Cerebellar cortex (tissue), 1 donor: ENCODE measurements around the gene JPH3.

Source experiments
- DNase-seq: peaks from one replicate; pipeline ENCODE4 v3.0.0-alpha.2; 2015; ENCODE audit warnings: low spot score

JPH3 gene

GRCh38 chr16:87602001-87602775 lies at the start of gene JPH3:
Gene JPH3, plus strand, starts transcription at chr16:87602508. Its CDS starts 639 bp downstream, at chr16:87603147.
- peak; percentile 49 for DNase-seq

- DNase-seq: no peak
Observed at GRCh38 chr16:87552772-87553573, 49.3 kb upstream of the JPH3 start.

- no peak for DNase-seq
Observed at GRCh38 chr16:87554754-87555427, 47.4 kb upstream of the JPH3 start.

GRCh38 chr16:87555647-87556046 lies 46.7 kb upstream of the JPH3 start:
- no peak for DNase-seq

- no peak for DNase-seq
Observed at GRCh38 chr16:87556941-87557459, 45.3 kb upstream of the JPH3 start.

GRCh38 chr16:87558682-87559081 lies 43.6 kb upstream of the JPH3 start:
- DNase-seq: no peak

GRCh38 chr16:87559945-87560344 lies 42.4 kb upstream of the JPH3 start:
- DNase-seq: no peak

- peak; percentile 82 for DNase-seq
Observed at GRCh38 chr16:87560428-87561199, 41.7 kb upstream of the JPH3 start.

GRCh38 chr16:87561200-87562105 lies 40.9 kb upstream of the JPH3 start:
- peak; percentile 83 for DNase-seq

- peak; percentile 92 for DNase-seq
Observed at GRCh38 chr16:87562201-87562600, 40.1 kb upstream of the JPH3 start.

- DNase-seq: no peak
Observed at GRCh38 chr16:87563022-87563421, 39.3 kb upstream of the JPH3 start.

GRCh38 chr16:87563714-87564523 lies 38.4 kb upstream of the JPH3 start:
- no peak for DNase-seq

GRCh38 chr16:87564524-87564778 lies 37.9 kb upstream of the JPH3 start:
- no peak for DNase-seq

- no peak for DNase-seq
Observed at GRCh38 chr16:87569601-87570571, 32.4 kb upstream of the JPH3 start.

- DNase-seq: no peak
Observed at GRCh38 chr16:87570572-87570937, 31.8 kb upstream of the JPH3 start.

GRCh38 chr16:87570938-87571867 lies 31.1 kb upstream of the JPH3 start:
- DNase-seq: peak; percentile 63

GRCh38 chr16:87571868-87572244 lies 30.5 kb upstream of the JPH3 start:
- no peak for DNase-seq

GRCh38 chr16:87572959-87573358 lies 29.3 kb upstream of the JPH3 start:
- no peak for DNase-seq
